Measurements from ENCODE around the gene CTSS. TPM values are rescaled to one million over a fixed set of nuclear protein-coding genes. Genes with fewer than 3 reads are reported as not detected.
"Not testable (repeated sequence)": the region's sequence is repeated elsewhere in the genome, so short reads cannot be mapped to it uniquely, and the experiment has no call there.

Gene CTSS
- 7.7 TPM for polyA plus RNA-seq (ENCODE audit: insufficient read length)
- long read RNA-seq, donor 1, full-length matches to known transcripts, result 2 of 2 reads
- long read RNA-seq, donor 1, partial matches to known transcripts, result 0 of 2 reads
- long read RNA-seq, donor 1, other reads (novel, unspliced or antisense), result 0 of 2 reads
- long read RNA-seq, donor 2, full-length matches to known transcripts, result 2 of 2 reads
- long read RNA-seq, donor 2, partial matches to known transcripts, result 0 of 2 reads
- long read RNA-seq, donor 2, other reads (novel, unspliced or antisense), result 0 of 2 reads
- long read RNA-seq, donor 3, full-length matches to known transcripts, result 2 of 2 reads
- long read RNA-seq, donor 3, partial matches to known transcripts, result 0 of 2 reads
- long read RNA-seq, donor 3, other reads (novel, unspliced or antisense), result 0 of 2 reads
- long read RNA-seq, donor 4, result 0 reads
- long read RNA-seq, donor 5, full-length matches to known transcripts, result 5 of 5 reads
- long read RNA-seq, donor 5, partial matches to known transcripts, result 0 of 5 reads
- long read RNA-seq, donor 5, other reads (novel, unspliced or antisense), result 0 of 5 reads
- long read RNA-seq, donor 6, result 0 reads
- long read RNA-seq, donor 7, full-length matches to known transcripts, result 6 of 6 reads
- long read RNA-seq, donor 7, partial matches to known transcripts, result 0 of 6 reads
- long read RNA-seq, donor 7, other reads (novel, unspliced or antisense), result 0 of 6 reads
- long read RNA-seq, donor 8, result 0 reads

DNA sequence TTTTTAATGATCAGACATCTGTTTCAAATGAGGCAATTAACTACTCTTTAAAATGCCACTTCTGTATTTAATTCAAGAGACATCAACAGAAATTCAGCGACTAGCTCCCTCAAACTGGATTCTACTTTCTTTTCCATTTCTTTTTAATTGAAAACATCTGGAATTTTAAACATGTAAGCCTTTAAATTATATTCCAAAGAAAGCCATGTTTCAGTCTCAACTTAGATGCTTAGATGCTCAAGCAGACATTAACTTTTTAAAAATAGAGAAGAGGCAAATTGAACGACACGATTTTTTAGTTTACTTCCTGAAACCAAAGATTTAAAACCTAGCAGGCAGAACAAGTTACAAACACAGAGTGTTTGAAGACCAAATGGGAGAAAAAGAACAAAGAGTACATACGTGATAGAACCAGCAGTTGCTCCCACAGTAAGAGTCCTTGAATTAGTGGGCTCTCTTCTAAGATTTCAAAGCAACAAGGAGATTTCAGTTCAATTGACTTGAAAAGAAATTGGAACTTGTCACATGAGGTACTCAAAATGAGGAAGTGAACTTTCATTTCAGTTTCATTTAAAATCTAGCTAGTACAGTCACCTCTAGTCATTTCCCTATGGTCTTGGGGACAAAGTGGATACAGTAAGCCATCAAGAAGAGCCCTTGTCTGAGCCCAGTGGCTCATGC, at the start of gene CTSS:
Gene CTSS, minus strand, starts transcription at position 483 of the 681 bp plus-strand sequence. CDS start 1,015 bp downstream, outside the sequence.
- no peak for DNase-seq

- no peak for DNase-seq
Observed at GRCh38 chr1:150813028-150813707, 47.6 kb upstream of the CTSS start.

DNA sequence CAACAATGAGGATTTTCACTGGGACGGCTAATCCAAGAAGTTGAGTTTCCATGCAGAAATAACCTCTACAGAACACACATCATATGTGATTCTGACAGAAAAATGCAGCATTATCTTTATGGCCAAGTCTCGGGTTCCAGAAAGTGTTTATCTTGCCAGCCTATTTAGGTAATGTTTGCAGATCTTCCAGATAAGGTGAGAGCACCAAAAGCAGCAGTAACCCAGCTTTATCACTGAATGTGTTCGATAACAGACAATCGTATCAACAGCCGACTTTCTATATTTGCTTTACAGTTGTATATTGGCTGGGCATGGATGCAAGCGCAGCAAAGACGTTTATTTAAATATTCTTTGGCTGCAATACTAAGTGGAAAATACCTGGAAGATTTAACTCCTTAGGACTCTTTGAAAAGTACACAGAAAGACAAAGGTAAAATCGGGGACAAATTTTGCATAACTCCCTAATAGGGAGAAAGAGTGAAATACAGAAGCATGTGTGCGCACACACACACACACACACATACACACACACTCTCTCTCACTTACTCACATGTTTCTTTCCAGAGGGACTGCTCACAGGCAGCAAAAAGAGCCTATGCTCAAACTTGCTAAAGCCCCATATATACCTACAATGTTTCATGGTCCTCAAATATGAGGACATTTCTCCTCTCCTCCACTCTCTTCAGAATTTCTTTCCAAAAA, 45.5 kb upstream of the CTSS start:
- DNase-seq, result no peak

DNA sequence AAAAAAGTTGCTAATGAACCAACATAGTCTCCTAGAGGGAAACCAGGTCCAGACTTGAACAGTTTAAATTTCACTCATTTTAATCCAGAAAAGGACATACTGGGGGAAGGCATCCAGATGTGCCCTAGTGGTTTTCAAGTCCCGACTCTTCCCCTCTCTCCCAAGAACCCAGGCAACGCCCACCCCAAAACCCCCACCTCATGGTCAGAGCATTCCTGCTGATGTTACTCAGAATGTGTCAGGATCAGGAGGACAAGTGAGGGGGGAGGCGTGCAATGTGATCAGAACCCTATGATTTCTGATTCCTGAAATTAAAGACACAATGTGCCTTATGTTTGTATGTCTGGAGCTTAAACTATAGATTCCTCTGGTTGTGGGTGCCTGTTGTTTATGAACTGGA, 44.1 kb upstream of the CTSS start:
- no peak for DNase-seq

DNA sequence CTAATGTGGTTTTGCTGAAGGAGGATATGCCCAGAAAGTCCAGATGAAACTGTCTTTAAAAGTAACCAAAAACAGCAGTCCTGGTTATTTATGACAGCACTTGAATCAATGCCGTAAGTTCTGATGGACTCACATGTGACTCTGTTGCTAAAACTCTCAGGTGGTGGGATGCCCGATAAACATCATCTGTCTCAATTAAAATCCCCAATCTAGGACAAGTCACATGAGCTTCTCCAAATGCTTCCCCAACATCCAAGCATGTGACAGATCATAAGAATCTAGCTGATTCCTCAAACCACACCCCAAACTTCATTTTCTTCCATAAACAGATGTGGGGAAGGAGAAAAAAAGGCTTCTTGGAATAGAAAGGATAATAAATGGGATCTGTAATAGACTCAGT, 43.3 kb upstream of the CTSS start:
- DNase-seq, result no peak

GRCh38 chr1:150808121-150808520, 42.5 kb upstream of the CTSS start, which contains the start of gene CTSK:
CTSK (minus strand) TSS chr1:150808260; CDS start chr1:150806805, 1,455 bp downstream.
- no peak for DNase-seq

GRCh38 chr1:150807249-150808023, 41.9 kb upstream of the CTSS start:
- no peak for DNase-seq

DNA sequence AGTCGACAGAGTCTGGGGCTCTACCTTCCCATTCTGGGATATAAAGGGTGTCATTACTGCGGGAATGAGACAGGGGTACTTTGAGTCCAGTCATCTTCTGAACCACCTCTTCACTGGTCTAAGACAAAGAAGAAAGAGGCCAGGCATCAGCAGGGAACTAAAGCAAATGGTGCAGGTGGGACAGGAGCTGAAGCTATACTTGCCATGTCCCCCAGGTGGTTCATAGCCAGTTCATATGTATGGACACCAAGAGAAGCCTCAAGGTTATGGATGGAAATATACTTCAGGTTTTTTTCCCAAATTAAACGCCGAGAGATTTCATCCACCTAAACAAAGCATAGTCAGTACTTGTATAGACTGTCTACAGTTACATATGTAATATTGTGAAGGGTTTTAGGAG, 40.3 kb upstream of the CTSS start:
- DNase-seq, result no peak

DNA sequence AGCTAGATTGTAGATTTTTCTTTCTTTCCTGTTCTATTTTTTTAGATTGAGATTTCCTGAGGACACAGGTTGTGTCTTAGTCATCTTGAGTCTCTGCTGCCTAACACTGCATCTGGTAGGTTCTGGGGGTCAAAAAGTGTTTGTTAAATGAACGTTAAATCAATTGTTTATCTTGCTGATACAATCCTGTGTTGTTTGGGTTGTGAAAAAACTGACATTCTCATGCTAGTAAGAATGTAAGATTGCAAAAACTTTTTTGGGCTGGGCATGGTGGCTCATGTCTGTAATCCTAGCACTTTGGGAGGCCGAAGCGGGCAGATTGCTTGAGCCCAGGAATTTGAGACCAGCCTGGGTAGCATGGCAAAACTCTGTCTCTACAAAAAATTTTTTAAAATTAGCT, 39.1 kb upstream of the CTSS start:
- DNase-seq, result no peak

- no peak for DNase-seq
Observed at GRCh38 chr1:150799089-150799488, 33.5 kb upstream of the CTSS start.

DNA sequence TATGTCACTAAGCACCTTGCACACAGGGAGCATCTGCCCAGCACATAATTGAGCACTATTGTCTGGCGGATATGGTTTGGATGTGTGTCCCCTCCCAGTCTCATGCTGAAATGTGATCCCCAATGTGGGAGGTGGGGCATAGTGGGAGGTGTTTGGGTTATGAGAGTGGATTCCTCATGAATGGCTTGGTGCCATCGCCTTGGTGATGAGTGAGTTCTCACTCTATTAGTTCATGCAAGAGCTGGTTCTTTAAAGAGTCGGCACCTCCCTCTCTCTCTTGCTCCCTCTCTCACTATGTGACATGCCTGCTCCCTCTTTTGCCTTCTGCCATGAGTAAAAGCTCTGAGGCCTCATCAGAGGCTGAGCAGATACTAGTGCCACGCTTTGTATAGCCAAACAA, 32.9 kb upstream of the CTSS start:
- peak; percentile 48 for DNase-seq

DNA sequence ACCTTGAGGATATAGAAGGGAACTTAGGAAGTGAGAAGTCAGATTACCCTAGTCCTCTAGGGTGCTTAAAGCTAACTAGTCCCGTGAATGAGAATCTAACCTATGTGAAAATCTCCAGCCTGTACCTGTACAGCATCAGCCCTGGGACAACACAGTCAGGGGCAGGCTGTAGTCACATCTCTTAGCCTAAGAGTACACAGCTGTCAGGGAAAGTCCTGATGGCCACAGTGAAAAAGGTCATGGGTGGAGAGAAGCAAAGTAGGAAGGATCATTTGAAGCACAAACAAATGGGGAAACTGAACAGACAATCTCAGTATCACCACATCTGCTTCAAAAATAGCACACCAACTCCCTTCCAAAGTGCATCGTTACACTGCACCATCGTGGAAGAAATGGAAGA, 30.8 kb upstream of the CTSS start:
- DNase-seq, result no peak

DNA sequence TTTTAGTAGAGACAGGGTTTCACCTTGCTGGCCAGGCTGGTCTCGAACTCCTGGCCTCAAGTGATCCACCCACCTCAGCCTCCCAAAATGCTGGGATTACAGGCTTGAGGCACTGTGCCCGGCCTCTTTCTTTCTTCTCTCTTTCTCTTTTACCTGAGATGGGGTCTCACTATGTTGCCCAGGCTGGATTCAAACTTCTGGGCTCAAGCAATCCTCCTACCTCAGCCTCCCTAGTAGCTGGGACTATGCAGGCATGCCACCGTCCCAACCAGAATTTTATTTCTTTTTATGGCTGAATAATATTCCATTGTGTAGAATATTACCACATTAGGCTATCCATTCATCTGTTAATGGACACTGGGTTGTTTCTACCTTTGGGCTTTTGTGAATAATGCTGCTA, 28.2 kb upstream of the CTSS start:
- not testable (repeated sequence) for DNase-seq

DNA sequence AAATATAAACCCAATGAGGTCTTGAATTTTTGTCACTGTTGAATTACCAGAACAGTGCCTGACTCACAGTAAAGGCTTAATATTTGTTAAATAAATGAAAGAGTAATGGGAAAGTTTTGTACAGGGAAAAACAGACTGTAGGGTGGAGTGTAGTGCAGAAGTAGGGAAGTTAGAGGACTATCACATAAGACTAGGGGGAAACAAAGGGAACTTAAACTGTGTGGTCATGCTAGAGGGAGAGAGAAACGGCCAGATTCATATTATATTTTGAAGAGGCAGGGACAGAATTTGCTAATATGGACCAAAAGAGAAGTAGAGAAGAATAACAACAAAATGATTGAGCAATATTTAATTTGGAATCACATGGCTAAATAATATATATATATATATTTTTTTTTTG, 27.6 kb upstream of the CTSS start:
- no peak for DNase-seq

DNA sequence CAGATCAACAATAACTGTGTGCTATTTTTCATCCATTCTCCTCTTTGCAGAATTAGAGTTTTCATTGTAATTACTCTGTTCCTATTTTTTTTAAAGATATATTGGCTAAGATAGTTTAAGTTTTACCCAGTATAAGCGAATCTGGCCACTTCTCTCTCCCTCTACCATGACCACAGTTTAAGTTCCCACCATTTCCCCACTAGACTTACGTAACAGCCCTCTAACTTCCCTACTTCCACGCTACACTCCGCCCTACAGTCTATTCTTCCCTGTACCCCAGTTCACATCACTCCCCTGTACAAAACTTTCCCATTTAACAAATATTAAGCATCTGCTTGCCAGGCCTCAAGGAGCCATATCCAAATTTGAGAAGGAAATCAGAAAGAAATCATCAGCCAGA, 26.0 kb upstream of the CTSS start:
- no peak for DNase-seq

DNA sequence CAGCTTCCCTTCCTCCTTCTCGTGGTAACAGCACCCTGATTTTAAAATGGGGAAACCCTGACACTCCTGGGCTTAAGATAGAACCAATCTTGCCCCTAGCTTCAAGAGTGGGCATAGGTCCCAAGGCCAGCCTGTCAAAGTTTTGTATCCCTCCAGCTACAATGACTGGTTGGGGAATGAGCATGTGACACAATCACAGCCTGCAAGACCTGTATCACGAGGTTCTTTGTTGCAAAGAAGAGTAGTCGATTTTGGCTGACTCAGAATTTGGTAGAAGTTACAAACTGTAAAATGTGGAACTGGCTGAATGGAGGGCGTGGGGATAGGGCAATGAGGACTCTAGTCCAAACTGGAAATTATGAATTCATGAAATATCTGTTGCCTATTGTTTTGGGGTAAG, 23.8 kb upstream of the CTSS start:
- DNase-seq, result no peak

GRCh38 chr1:150788946-150789345, 23.4 kb upstream of the CTSS start:
- no peak for DNase-seq

- no peak for DNase-seq
Observed at GRCh38 chr1:150787455-150787854, 21.9 kb upstream of the CTSS start.

DNA sequence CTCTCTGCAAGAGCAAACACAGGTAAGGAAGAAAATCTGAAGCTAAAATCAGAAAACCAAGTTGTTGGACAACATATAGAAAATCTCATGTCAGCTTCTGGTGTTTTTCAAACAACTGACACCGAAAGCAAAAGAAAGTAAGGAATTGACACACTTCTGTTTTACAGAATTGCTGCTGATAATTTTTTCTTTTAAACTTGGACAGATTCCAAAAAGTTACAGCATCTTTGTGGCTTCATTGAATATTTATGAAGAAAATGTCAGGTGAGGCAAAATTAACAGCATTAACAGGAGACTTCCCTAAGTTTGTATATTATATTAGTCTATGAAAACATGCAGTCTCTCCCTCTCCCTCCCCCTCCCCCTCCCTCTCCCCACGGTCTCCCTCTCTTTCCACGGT, 14.9 kb upstream of the CTSS start:
- no peak for DNase-seq

DNA sequence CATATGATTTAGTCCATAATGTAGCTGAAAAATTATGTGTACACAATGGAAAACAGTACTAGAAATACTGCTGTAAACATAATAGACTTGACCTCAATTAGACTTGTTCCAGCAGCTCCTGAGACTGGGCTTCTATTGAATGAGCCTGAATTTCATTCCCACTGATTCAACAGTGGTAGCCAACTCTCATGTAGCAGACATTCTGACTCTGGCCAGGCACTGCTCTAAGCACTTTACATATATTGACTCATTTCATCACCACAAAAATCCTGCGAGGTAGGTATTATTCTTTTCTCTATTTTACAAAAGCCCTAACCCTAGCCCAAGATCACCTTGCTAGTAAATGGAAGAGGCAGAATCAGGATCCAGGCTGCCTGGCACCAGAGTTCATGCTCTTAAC, 12.8 kb upstream of the CTSS start:
- no peak for DNase-seq

GRCh38 chr1:150777544-150777943, 12.0 kb upstream of the CTSS start:
- no peak for DNase-seq
